CD8-positive, alpha-beta memory T cell (primary cell): ENCODE results near the gene PIAS4. TPM values are rescaled to one million over a fixed set of nuclear protein-coding genes. Genes with fewer than 3 reads are reported as not detected.

Source experiments
- CTCF ChIA-PET: fragments of 350-600 bp; sonication (Branson Sonifier 250); formaldehyde crosslinking; loops from one replicate; lab custom pipeline; 2021; ENCODE audit warnings: antibody characterized with exemption; lab: Charles Lee
- POLR2A ChIA-PET: fragments of 350-600 bp; sonication (Branson Sonifier 250); formaldehyde crosslinking; loops from one replicate; lab custom pipeline; 2021; ENCODE audit warnings: antibody characterized with exemption; lab: Charles Lee
- DNase-seq, 5 donors: peaks; one replicate each; pipeline versions ENCODE4 v3.0.0 to v3.0.0-alpha.2; 2020 to 2022; ENCODE audit warnings: mixed read lengths in 1 of 5
- H3K27ac ChIP-seq: one replicate; pipeline ENCODE4 v1.7.0; 2013; ENCODE audit warnings: low read depth, mild to moderate bottlenecking, low read length, moderate library complexity
- H3K27me3 ChIP-seq: 2 replicates; pipeline ENCODE4 v1.7.0; 2013; ENCODE audit warnings: low read length, mild to moderate bottlenecking; ENCODE audit not compliant: insufficient read depth, poor library complexity, severe bottlenecking
- H3K36me3 ChIP-seq: 2 replicates; pipeline ENCODE4 v1.7.0; 2013; ENCODE audit warnings: mild to moderate bottlenecking, low read length, moderate library complexity; ENCODE audit not compliant: insufficient read depth
- H3K4me1 ChIP-seq: 2 replicates; pipeline ENCODE4 v1.7.0; 2013; ENCODE audit warnings: mild to moderate bottlenecking, low read length, moderate library complexity; ENCODE audit not compliant: insufficient read depth
- H3K4me3 ChIP-seq: 2 replicates; pipeline ENCODE4 v1.7.0; 2013; ENCODE audit warnings: mild to moderate bottlenecking, low read length
- H3K9me3 ChIP-seq: 2 replicates; pipeline ENCODE4 v1.7.0; 2013; ENCODE audit warnings: mild to moderate bottlenecking, low read length
- H3K27ac Mint-ChIP-seq, 8 donors: one replicate each; pipeline ENCODE4 v1.8.0; 2020 to 2021; ENCODE audit warnings: mixed read lengths in 8 of 8, mild to moderate bottlenecking in 6 of 8, inconsistent platforms in 3 of 8, moderate library complexity in 3 of 8
- H3K27me3 Mint-ChIP-seq, 2 donors: one replicate each; pipeline ENCODE4 v1.8.0; 2020 to 2021; ENCODE audit warnings: mixed read lengths in 2 of 2, mild to moderate bottlenecking in 1 of 2, moderate library complexity in 1 of 2
- H3K36me3 Mint-ChIP-seq, 3 donors: one replicate each; pipeline ENCODE4 v1.8.0; 2020 to 2021; ENCODE audit warnings: mixed read lengths in 3 of 3, inconsistent platforms in 1 of 3, mild to moderate bottlenecking in 1 of 3
- H3K4me1 Mint-ChIP-seq, 3 donors: one replicate each; pipeline ENCODE4 v1.8.0; 2020 to 2021; ENCODE audit warnings: mixed read lengths in 3 of 3, inconsistent platforms in 1 of 3, mild to moderate bottlenecking in 1 of 3
- H3K4me3 Mint-ChIP-seq, 7 donors: one replicate each; pipeline ENCODE4 v1.8.0; 2020 to 2021; ENCODE audit warnings: mixed read lengths in 7 of 7, mild to moderate bottlenecking in 6 of 7, moderate library complexity in 4 of 7, inconsistent platforms in 2 of 7
- H3K9me3 Mint-ChIP-seq, 5 donors: one replicate each; pipeline ENCODE4 v1.8.0; 2020 to 2022; ENCODE audit warnings: mixed read lengths in 5 of 5, mild to moderate bottlenecking in 3 of 5, moderate library complexity in 2 of 5, inconsistent platforms in 1 of 5
- polyA plus RNA-seq: library from polyadenylated mRNA; unstranded; fragments of 300-500 nt; fragmentation: Illumina TruSeq; gene quantifications from one replicate; pipeline ENCODE4 v1.2.3, GENCODE V29; 2021
- total RNA-seq, 2 experiments: library from RNA; stranded (reverse); gene quantifications; one replicate each; pipeline ENCODE4 v1.2.3, GENCODE V29; 2021

The PIAS4 gene
- total and polyA plus RNA-seq, 3 experiments from 2014 or later: 6.3 to 33.8 (median 29.1) TPM

GRCh38 chr19:4016486-4016885 lies 8.9 kb downstream of the PIAS4 start:
- ChIA-PET POLR2A (no interaction called here), CTCF (no interaction called here)
- no peaks in the 10 kb centered on the region for H3K36me3 ChIP-seq
- H3K27ac ChIP-seq: no peak overlapping the region
- peaks cover 4 to 38% (median 11%) of the 10 kb centered on the region in 3 donors for H3K4me1 Mint-ChIP-seq
- H3K9me3 ChIP-seq: no peaks in the 10 kb centered on the region
- no peaks in the 10 kb centered on the region for H3K27me3 Mint-ChIP-seq
- no peak overlapping the region for H3K4me3 ChIP-seq
- H3K4me3 Mint-ChIP-seq: peak overlapping the region in 2 of 7 donors; percentile 9 to 20
- H3K27me3 ChIP-seq: no peaks in the 10 kb centered on the region
- peaks cover under 1% of the 10 kb centered on the region for H3K4me1 ChIP-seq
- no peaks in the 10 kb centered on the region for H3K9me3 Mint-ChIP-seq
- peak overlapping the region in 2 of 8 donors; percentile 21 to 27 for H3K27ac Mint-ChIP-seq
- peaks cover 0 to 55% (median 0%) of the 10 kb centered on the region in 3 donors for H3K36me3 Mint-ChIP-seq
- DNase-seq: no peak

DNA sequence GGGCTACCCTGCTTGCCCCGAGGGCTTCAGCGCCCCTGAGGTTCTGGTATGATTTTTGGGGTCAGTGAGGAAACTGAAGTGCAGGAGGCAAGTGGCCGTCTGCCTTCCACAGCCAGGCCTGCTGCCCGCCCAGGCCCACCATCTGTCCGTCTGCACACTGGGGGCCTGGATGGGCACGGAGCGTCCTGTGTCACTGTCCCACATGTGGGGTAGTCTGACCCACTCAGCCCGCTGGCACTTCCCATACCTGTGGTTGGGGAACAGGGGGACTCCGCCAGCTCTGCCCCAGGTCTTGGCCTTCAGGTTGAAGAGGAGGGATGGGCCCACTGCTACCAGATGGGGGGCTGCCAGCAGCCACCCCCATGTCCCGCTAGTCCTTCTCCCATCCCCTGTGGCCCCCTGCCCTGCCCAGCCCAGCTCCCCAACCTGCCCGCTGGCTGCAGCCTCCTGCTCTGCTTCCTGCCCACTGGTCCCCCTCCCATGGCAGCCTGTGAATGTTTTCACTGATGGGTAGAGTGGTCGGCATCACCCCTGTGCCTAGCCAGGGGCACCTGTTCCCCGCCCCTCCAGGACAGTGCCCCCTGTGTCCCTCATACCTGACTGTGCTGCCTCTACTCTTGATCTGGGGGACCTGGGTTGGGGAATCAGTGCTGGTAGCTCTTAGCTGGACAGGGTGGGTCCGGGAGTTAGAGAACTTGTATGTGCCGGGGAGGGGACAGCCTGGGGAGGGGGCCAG lies 9.5 kb downstream of the PIAS4 start:
- Mint-ChIP-seq H3K27ac (peak overlapping the region in 3 of 8 donors; percentile 32 to 47 (median 36)), H3K4me1 (peaks cover 4 to 38% (median 11%) of the 10 kb centered on the region in 3 donors), H3K36me3 (peaks cover 2 to 58% (median 2%) of the 10 kb centered on the region in 3 donors), H3K4me3 (peak overlapping the region in 2 of 7 donors; percentile 9 to 20), H3K9me3 (peaks cover 0 to 2% (median 0%) of the 10 kb centered on the region in 5 donors), H3K27me3 (no peaks in the 10 kb centered on the region)
- Histone ChIP-seq H3K9me3 (no peaks in the 10 kb centered on the region), H3K4me1 (no peaks in the 10 kb centered on the region), H3K4me3 (no peak overlapping the region), H3K36me3 (no peaks in the 10 kb centered on the region), H3K27ac (no peak overlapping the region), H3K27me3 (no peaks in the 10 kb centered on the region)
- ChIA-PET CTCF (no interaction called here), POLR2A (no interaction called here)
- no peak for DNase-seq

GRCh38 chr19:4018140-4018613 lies 10.6 kb downstream of the PIAS4 start:
- Histone ChIP-seq H3K27ac (no peak overlapping the region), H3K27me3 (no peaks in the 10 kb centered on the region), H3K36me3 (no peaks in the 10 kb centered on the region), H3K9me3 (no peaks in the 10 kb centered on the region), H3K4me3 (no peak overlapping the region), H3K4me1 (no peaks in the 10 kb centered on the region)
- H3K9me3 Mint-ChIP-seq: peaks cover 0 to 3% (median 0%) of the 10 kb centered on the region in 5 donors
- DNase-seq: no peak
- ChIA-PET CTCF (no interaction called here), POLR2A (no interaction called here)
- no peak overlapping the region for H3K4me3 Mint-ChIP-seq
- H3K4me1 Mint-ChIP-seq: peaks cover 0 to 27% (median 5%) of the 10 kb centered on the region in 3 donors
- H3K27me3 Mint-ChIP-seq: no peaks in the 10 kb centered on the region
- H3K36me3 Mint-ChIP-seq: peaks cover 3 to 49% (median 3%) of the 10 kb centered on the region in 3 donors
- H3K27ac Mint-ChIP-seq: no peak overlapping the region

DNA sequence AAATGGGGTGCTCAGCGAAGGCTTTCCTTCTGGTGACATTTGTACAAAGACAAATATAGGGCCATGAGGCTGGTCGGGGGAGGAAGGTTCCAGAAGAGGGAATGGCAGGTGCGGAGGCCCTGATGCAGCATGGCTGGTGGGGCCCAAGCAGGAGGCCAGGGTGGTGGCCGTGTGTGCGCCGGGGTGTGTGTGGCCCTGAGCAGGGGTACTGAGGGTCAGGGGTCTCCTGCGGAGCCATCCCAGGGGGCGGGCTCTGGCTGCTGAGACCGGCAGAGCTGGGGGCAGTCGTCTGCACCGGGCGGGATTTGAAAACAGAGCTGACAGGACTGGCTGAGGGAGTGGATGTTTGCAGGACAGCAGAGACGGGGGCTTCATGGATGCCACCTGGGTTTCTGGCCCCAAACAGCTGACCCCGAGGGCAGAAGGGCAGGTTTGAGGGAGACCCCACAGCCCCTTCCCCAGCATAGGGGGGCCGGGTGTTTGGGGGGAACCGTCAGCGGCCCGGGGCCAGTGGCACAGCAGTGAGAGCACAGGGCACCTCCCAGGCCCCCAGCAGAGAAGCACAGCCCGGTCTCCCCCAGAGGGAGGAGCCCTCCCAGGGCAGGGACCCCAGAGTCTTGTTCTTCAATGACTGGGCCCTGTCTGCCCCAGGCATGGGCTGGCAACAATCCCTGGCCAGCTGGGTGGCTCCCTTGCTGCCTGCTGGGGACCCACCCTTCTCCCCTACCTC lies 11.4 kb downstream of the PIAS4 start:
- DNase-seq: no peak
- ChIA-PET CTCF (no interaction called here), POLR2A (no interaction called here)
- Mint-ChIP-seq H3K36me3 (peaks cover 3 to 49% (median 3%) of the 10 kb centered on the region in 3 donors), H3K4me1 (peaks cover 0 to 27% (median 5%) of the 10 kb centered on the region in 3 donors), H3K27me3 (no peaks in the 10 kb centered on the region), H3K27ac (peak overlapping the region in 1 of 8 donors; percentile 17), H3K4me3 (no peak overlapping the region), H3K9me3 (peaks cover 0 to 3% (median 0%) of the 10 kb centered on the region in 5 donors)
- no peak overlapping the region for H3K27ac ChIP-seq
- H3K4me1 ChIP-seq: no peaks in the 10 kb centered on the region
- H3K9me3 ChIP-seq: no peaks in the 10 kb centered on the region
- H3K4me3 ChIP-seq: no peak overlapping the region
- H3K36me3 ChIP-seq: peaks cover 4% of the 10 kb centered on the region
- H3K27me3 ChIP-seq: no peaks in the 10 kb centered on the region

DNA sequence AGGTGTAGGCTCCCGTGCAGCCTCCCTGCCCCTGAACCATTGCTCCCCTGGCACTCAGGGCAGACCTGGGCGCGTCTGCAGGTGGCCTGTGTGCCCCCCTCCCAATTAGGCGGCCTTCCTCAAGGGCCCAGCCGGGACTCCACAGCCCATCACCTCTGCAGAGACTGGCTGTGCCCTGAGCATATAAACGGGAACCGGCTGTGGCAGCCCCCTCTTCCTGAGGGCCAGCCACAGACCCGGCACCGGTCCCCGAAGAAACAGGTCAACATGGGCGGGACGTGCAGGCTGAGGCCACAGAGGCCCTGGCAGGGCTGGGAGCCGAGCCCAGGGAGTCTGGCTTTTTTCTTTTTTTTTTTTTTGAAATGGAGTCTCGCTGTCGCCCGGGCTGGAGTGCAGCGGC lies 12.0 kb downstream of the PIAS4 start:
- H3K27ac Mint-ChIP-seq: no peak overlapping the region
- H3K4me1 Mint-ChIP-seq: peaks cover 0 to 21% (median 3%) of the 10 kb centered on the region in 3 donors
- CTCF ChIA-PET: no interaction called here
- Histone ChIP-seq H3K36me3 (peaks cover 8% of the 10 kb centered on the region), H3K9me3 (no peaks in the 10 kb centered on the region), H3K27me3 (no peaks in the 10 kb centered on the region), H3K4me3 (no peak overlapping the region), H3K27ac (no peak overlapping the region), H3K4me1 (no peaks in the 10 kb centered on the region)
- H3K36me3 Mint-ChIP-seq: peaks cover 3 to 50% (median 3%) of the 10 kb centered on the region in 3 donors
- no peak overlapping the region for H3K4me3 Mint-ChIP-seq
- POLR2A ChIA-PET: no interaction called here
- peaks cover 0 to 3% (median 0%) of the 10 kb centered on the region in 5 donors for H3K9me3 Mint-ChIP-seq
- H3K27me3 Mint-ChIP-seq: no peaks in the 10 kb centered on the region
- no peak for DNase-seq

DNA sequence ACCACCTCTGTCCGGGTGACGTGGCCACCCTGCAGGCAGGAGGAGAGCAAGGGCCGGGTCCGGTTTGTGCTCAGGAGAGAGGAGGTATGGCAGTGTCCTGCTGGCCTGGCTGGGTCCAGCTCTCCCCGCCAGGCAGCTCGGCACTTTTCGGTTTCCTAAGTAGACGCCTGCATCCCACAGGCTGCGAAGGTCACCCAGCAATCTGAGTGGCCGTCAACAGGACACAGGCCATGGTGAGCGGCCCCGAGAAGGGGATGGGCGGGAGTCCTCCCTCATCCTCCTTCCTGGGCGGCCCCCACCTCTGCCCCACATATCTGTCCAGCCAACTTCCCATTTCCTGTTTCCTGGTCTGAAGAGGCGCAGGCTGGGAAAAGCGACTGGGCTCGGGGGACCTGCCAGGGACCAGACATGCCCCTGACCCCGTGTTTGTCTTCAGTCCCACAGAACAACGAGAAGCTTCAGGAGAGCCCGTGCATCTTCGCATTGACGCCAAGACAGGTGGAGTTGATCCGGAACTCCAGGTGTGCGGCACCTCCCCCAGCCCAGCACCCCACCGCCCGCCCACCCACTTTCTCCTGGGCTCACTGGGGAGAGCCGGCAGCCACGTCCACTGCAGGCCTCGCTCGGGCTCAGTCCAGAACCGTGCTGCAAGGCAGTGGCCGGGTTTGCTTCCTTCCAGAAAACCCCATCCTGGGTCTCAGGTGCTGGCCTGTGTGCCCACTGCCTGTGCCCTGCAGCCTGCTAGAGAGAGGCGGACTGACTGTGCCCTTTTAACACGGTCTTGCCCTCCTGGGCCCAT lies 16.3 kb downstream of the PIAS4 start:
- peaks cover 8% of the 10 kb centered on the region for H3K36me3 ChIP-seq
- peaks cover 0 to 3% (median 0%) of the 10 kb centered on the region in 5 donors for H3K9me3 Mint-ChIP-seq
- no peaks in the 10 kb centered on the region for H3K4me1 ChIP-seq
- H3K27me3 ChIP-seq: no peaks in the 10 kb centered on the region
- no peaks in the 10 kb centered on the region for H3K27me3 Mint-ChIP-seq
- no peak for DNase-seq
- no peak overlapping the region for H3K4me3 Mint-ChIP-seq
- POLR2A ChIA-PET: no interaction called here
- no peak overlapping the region for H3K4me3 ChIP-seq
- CTCF ChIA-PET: interaction anchor here (0.8 kb wide), 1 partner anchor 36 kb away, joined by 3 read pairs; no protein-coding TSS in a partner anchor
- peaks cover 3 to 51% (median 3%) of the 10 kb centered on the region in 3 donors for H3K36me3 Mint-ChIP-seq
- peaks cover 0 to 6% (median 0%) of the 10 kb centered on the region in 3 donors for H3K4me1 Mint-ChIP-seq
- H3K27ac ChIP-seq: no peak overlapping the region
- no peak overlapping the region for H3K27ac Mint-ChIP-seq
- H3K9me3 ChIP-seq: no peaks in the 10 kb centered on the region

GRCh38 chr19:4025317-4025716 lies 17.8 kb downstream of the PIAS4 start:
- no peaks in the 10 kb centered on the region for H3K4me1 ChIP-seq
- POLR2A ChIA-PET: no interaction called here
- Mint-ChIP-seq H3K27ac (peak overlapping the region in 1 of 8 donors; percentile 38), H3K4me1 (peaks cover 0 to 2% (median 0%) of the 10 kb centered on the region in 3 donors), H3K36me3 (peaks cover 3 to 57% (median 3%) of the 10 kb centered on the region in 3 donors), H3K27me3 (no peaks in the 10 kb centered on the region), H3K9me3 (peaks cover 0 to 3% (median 0%) of the 10 kb centered on the region in 5 donors), H3K4me3 (no peak overlapping the region)
- no peak overlapping the region for H3K4me3 ChIP-seq
- no peak overlapping the region for H3K27ac ChIP-seq
- CTCF ChIA-PET: no interaction called here
- peaks cover 8% of the 10 kb centered on the region for H3K36me3 ChIP-seq
- H3K9me3 ChIP-seq: no peaks in the 10 kb centered on the region
- no peaks in the 10 kb centered on the region for H3K27me3 ChIP-seq
- no peak for DNase-seq
